ENCODE measurements around the gene THBS1.

- TF ChIP-seq CTCF (IDR thresholded peaks at IDR 0.05; ENCODE audit: insufficient read depth, low read length, poor library complexity, severe bottlenecking) = no peak
- no peak for TF ChIP-seq EZH2phosphoT487 (conservative IDR thresholded peaks at IDR 0.05; ENCODE audit: low read length)
These were observed 16.5 kb downstream of the THBS1 start for GRCh38 chr15:39597336-39597735.

All from SU-DHL-6 (cell line).